ENCODE results near the gene MTHFR.
A peak's percentile ranks its signal among the peaks of the same experiment; 100 is the strongest.

MTHFR gene

DNA sequence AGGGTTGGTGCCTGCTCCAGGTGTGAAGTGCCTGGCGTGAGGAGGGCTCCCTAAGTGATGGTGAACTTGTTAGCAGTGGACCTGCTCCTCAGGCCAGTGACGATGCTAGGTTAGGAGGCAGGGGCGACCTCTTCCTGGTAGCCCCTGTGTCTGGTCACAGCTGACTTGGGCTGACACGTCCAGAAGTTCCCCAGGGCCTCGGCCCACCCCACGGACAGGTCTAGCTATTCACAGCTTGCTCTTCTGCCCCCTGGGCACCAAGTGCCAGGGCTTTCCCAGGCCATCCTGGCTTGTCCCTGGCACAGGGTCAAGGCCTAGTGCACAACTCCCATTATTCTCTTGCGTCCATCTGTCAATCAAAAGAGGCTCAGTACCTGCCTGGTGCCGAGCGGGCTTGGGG is 54.7 kb downstream of the MTHFR start:
- Histone ChIP-seq H3K9me3 (ENCODE audit: severe bottlenecking) (no peaks in the 10 kb centered on the region), H3K4me1 (ENCODE audit: insufficient read depth, poor library complexity, severe bottlenecking) (no peaks in the 10 kb centered on the region), H3K27ac (ENCODE audit: poor library complexity, severe bottlenecking) (no peak overlapping the region), H3K27me3 (ENCODE audit: insufficient read depth, poor library complexity, severe bottlenecking) (no peaks in the 10 kb centered on the region), H3K4me3 (ENCODE audit: severe bottlenecking) (no peak overlapping the region), H3K36me3 (ENCODE audit: low read depth) (peaks cover 28% of the 10 kb centered on the region)
- ATAC-seq (ENCODE audit: low read depth) (no peak), DNase-seq (ENCODE audit: low spot score) (no peak)
- TF ChIP-seq, protein P1, sequence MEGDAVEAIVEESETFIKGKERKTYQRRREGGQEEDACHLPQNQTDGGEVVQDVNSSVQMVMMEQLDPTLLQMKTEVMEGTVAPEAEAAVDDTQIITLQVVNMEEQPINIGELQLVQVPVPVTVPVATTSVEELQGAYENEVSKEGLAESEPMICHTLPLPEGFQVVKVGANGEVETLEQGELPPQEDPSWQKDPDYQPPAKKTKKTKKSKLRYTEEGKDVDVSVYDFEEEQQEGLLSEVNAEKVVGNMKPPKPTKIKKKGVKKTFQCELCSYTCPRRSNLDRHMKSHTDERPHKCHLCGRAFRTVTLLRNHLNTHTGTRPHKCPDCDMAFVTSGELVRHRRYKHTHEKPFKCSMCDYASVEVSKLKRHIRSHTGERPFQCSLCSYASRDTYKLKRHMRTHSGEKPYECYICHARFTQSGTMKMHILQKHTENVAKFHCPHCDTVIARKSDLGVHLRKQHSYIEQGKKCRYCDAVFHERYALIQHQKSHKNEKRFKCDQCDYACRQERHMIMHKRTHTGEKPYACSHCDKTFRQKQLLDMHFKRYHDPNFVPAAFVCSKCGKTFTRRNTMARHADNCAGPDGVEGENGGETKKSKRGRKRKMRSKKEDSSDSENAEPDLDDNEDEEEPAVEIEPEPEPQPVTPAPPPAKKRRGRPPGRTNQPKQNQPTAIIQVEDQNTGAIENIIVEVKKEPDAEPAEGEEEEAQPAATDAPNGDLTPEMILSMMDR (IDR thresholded peaks at IDR 0.05; ENCODE audit: poor library complexity, severe bottlenecking): no peak

DNA sequence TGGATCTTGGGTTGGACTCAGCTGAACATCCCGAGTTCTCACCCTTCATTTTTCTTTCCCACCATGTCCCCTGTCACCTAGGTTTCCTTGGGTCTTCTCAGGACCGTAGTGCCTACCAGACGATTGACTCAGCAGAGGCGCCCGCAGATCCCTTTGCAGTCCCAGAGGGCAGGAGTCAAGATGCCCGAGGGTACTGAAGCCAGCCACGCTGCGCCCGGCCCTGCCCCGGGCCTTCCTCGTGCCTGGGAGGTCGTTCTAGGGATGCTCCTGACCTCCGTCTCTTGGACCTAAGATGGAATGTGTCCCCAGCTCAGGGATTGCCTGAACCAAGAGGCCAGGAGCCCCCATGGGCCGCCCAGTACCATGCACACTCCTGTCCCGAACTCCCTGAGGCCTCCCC is 55.8 kb downstream of the MTHFR start:
- TF ChIP-seq, protein P1 (IDR thresholded peaks at IDR 0.05; ENCODE audit: poor library complexity, severe bottlenecking): no peak
- no peak for DNase-seq (ENCODE audit: low spot score)
- no peaks in the 10 kb centered on the region for H3K27me3 ChIP-seq (ENCODE audit: insufficient read depth, poor library complexity, severe bottlenecking)
- peaks cover 39% of the 10 kb centered on the region for H3K36me3 ChIP-seq (ENCODE audit: low read depth)
- no peak overlapping the region for H3K4me3 ChIP-seq (ENCODE audit: severe bottlenecking)
- H3K9me3 ChIP-seq (ENCODE audit: severe bottlenecking): no peaks in the 10 kb centered on the region
- H3K4me1 ChIP-seq (ENCODE audit: insufficient read depth, poor library complexity, severe bottlenecking): no peaks in the 10 kb centered on the region
- ATAC-seq (ENCODE audit: low read depth): no peak
- no peak overlapping the region for H3K27ac ChIP-seq (ENCODE audit: poor library complexity, severe bottlenecking)

DNA sequence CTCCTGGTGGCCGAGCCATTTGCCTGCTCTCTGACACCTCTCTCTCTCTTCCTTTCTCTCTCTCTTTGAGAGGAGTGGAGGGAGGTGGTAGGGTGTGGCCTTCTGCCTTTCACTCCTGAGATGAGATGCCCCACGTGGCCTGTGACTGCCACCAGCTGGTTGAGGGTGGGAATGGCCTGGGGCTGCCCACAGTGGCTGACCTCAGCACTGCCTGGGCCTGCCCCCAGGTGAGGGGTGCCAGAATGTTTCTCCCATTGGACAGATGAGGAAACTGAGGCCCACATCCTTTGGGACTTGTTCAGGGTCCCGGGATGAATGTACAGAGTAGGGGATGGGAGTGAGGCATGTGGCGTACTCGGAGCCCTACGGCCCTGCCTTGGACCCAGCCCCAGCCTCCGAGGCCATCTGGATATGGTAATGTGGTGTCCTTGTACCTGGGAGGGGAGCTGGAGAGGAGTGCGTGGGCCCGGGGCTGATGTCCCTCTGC is 56.5 kb downstream of the MTHFR start:
- ATAC-seq (ENCODE audit: low read depth) (peak; percentile 55), DNase-seq (ENCODE audit: low spot score) (no peak)
- Histone ChIP-seq H3K9me3 (ENCODE audit: severe bottlenecking) (no peaks in the 10 kb centered on the region), H3K27ac (ENCODE audit: poor library complexity, severe bottlenecking) (no peak overlapping the region), H3K27me3 (ENCODE audit: insufficient read depth, poor library complexity, severe bottlenecking) (no peaks in the 10 kb centered on the region), H3K4me1 (ENCODE audit: insufficient read depth, poor library complexity, severe bottlenecking) (no peaks in the 10 kb centered on the region), H3K36me3 (ENCODE audit: low read depth) (peaks cover 47% of the 10 kb centered on the region), H3K4me3 (ENCODE audit: severe bottlenecking) (no peak overlapping the region)
- TF ChIP-seq, protein P1 (IDR thresholded peaks at IDR 0.05; ENCODE audit: poor library complexity, severe bottlenecking): peak; percentile 44

DNA sequence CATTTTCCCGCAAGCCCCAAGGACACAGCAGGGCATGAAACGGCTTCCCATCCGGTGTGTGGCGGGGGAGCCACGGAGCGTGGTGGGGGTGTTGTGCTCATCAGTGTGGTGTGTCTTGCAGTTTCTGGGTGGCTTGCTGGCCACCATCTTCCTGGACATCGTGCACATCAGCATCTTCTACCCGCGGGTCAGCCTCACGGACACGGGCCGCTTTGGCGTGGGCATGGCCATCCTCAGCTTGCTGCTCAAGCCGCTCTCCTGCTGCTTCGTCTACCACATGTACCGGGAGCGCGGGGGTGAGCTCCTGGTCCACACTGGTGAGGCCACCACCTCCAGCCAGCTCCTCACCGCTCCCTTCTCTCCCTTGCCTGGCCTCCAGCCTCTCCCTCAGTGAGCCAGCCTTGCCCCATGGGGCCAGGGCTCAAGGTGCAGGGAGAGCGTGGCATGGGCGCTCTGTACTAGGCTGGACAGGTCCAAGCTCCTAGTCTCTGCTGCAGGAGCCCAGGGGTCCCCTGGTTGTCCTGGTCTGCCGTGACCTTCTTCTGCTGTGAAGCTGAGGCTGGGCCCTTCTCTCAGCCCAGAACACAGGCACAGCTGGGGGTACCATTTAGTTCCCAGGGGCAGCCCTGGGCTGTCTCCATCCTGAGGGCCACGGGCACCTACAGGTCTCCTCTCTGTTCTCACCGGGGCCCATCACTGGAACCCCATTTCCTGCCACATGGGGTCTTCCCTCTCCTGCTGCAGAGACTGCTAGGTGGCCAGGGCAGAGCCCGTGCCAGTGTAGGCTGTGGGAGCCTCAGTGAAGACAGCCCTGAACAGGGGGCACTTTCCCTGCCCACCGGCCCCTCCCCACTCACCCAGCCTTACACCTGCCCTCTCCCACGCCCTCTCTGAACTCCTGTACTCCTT is 57.2 kb downstream of the MTHFR start:
- ATAC-seq (ENCODE audit: low read depth) (no peak), DNase-seq (ENCODE audit: low spot score) (no peak)
- Histone ChIP-seq H3K9me3 (ENCODE audit: severe bottlenecking) (no peaks in the 10 kb centered on the region), H3K27me3 (ENCODE audit: insufficient read depth, poor library complexity, severe bottlenecking) (no peaks in the 10 kb centered on the region), H3K27ac (ENCODE audit: poor library complexity, severe bottlenecking) (no peak overlapping the region), H3K4me1 (ENCODE audit: insufficient read depth, poor library complexity, severe bottlenecking) (no peaks in the 10 kb centered on the region), H3K4me3 (ENCODE audit: severe bottlenecking) (no peak overlapping the region), H3K36me3 (ENCODE audit: low read depth) (peaks cover 47% of the 10 kb centered on the region)
- TF ChIP-seq, protein P1 (IDR thresholded peaks at IDR 0.05; ENCODE audit: poor library complexity, severe bottlenecking): no peak

Data from RWPE2 (cell line).